ENCODE results near the gene YY1. TPM values are rescaled to one million over a fixed set of nuclear protein-coding genes. Genes with fewer than 3 reads are reported as not detected.
A peak's percentile ranks its signal among the peaks of the same experiment; 100 is the strongest.

The YY1 gene
- total RNA-seq, 1 experiment from 2014 or later = 73.3 TPM

- Mint-ChIP-seq H3K9me3 (ENCODE audit: unreplicated experiment) (no peaks in the 10 kb centered on the region), H3K4me3 (ENCODE audit: unreplicated experiment) (no peak overlapping the region), H3K36me3 (ENCODE audit: insufficient read depth, unreplicated experiment) (peaks cover 12% of the 10 kb centered on the region), H3K27ac (ENCODE audit: low read depth, unreplicated experiment) (no peak overlapping the region), H3K4me1 (ENCODE audit: insufficient read depth, unreplicated experiment) (peaks cover 26% of the 10 kb centered on the region), H3K27me3 (ENCODE audit: insufficient read depth, unreplicated experiment) (no peaks in the 10 kb centered on the region)
- DNase-seq (ENCODE audit: unreplicated experiment) = no peak
- BruUV-seq (replicated peaks) = no TSS peak
- ChIA-PET POLR2A (interaction anchor here (1.0 kb wide), 1 partner anchor 20 kb away, joined by 3 read pairs; no protein-coding TSS in a partner anchor), CTCF (interaction anchor here (1.2 kb wide), 2 partner anchors 27 to 37 kb away, joined by 3 to 4 read pairs; no protein-coding TSS in a partner anchor)
- intact Hi-C loops (cut with micrococcal nuclease) = no loop called here
- no peak for TF ChIP-seq CTCF (IDR thresholded peaks at IDR 0.05; ENCODE audit: unreplicated experiment)
Observed at GRCh38 chr14:100256339-100256895, 17.5 kb downstream of the YY1 start.

- H3K4me1 Mint-ChIP-seq (ENCODE audit: insufficient read depth, unreplicated experiment) = peaks cover 32% of the 10 kb centered on the region
- H3K27me3 Mint-ChIP-seq (ENCODE audit: insufficient read depth, unreplicated experiment) = no peaks in the 10 kb centered on the region
- ChIA-PET CTCF (interaction anchor here (0.6 to 1.6 kb wide), 3 partner anchors 14 to 1467 kb away, joined by 3 to 14 read pairs (median 3); no protein-coding TSS in a partner anchor), POLR2A (interaction anchor here (1.2 kb wide), 1 partner anchor 16 kb away, joined by 3 read pairs; no protein-coding TSS in a partner anchor)
- H3K27ac Mint-ChIP-seq (ENCODE audit: low read depth, unreplicated experiment) = peak overlapping the region; percentile 33
- no peak overlapping the region for H3K4me3 Mint-ChIP-seq (ENCODE audit: unreplicated experiment)
- TF ChIP-seq CTCF (IDR thresholded peaks at IDR 0.05; ENCODE audit: unreplicated experiment) = no peak
- BruUV-seq (replicated peaks) = no TSS peak
- no peaks in the 10 kb centered on the region for H3K9me3 Mint-ChIP-seq (ENCODE audit: unreplicated experiment)
- DNase-seq (ENCODE audit: unreplicated experiment) = no peak
- peaks cover 26% of the 10 kb centered on the region for H3K36me3 Mint-ChIP-seq (ENCODE audit: insufficient read depth, unreplicated experiment)
- intact Hi-C loops (cut with micrococcal nuclease) = no loop called here
Observed at GRCh38 chr14:100261621-100262020, 22.7 kb downstream of the YY1 start.

- no peaks in the 10 kb centered on the region for H3K9me3 Mint-ChIP-seq (ENCODE audit: unreplicated experiment)
- ChIA-PET POLR2A (no interaction called here), CTCF (interaction anchor here (0.6 to 1.6 kb wide), 4 partner anchors 14 to 188 kb away, joined by 3 to 14 read pairs (median 3); no protein-coding TSS in a partner anchor)
- H3K27ac Mint-ChIP-seq (ENCODE audit: low read depth, unreplicated experiment) = no peak overlapping the region
- no peak for TF ChIP-seq CTCF (IDR thresholded peaks at IDR 0.05; ENCODE audit: unreplicated experiment)
- DNase-seq (ENCODE audit: unreplicated experiment) = no peak
- BruUV-seq (replicated peaks) = no TSS peak
- H3K27me3 Mint-ChIP-seq (ENCODE audit: insufficient read depth, unreplicated experiment) = no peaks in the 10 kb centered on the region
- peaks cover 28% of the 10 kb centered on the region for H3K36me3 Mint-ChIP-seq (ENCODE audit: insufficient read depth, unreplicated experiment)
- intact Hi-C loops (cut with micrococcal nuclease) = no loop called here
- no peak overlapping the region for H3K4me3 Mint-ChIP-seq (ENCODE audit: unreplicated experiment)
- peaks cover 31% of the 10 kb centered on the region for H3K4me1 Mint-ChIP-seq (ENCODE audit: insufficient read depth, unreplicated experiment)
Observed at GRCh38 chr14:100262545-100262944, 23.6 kb downstream of the YY1 start.

GRCh38 chr14:100263141-100263540 is 24.2 kb downstream of the YY1 start:
- Mint-ChIP-seq H3K4me3 (ENCODE audit: unreplicated experiment) (no peak overlapping the region), H3K9me3 (ENCODE audit: unreplicated experiment) (no peaks in the 10 kb centered on the region), H3K27ac (ENCODE audit: low read depth, unreplicated experiment) (no peak overlapping the region), H3K27me3 (ENCODE audit: insufficient read depth, unreplicated experiment) (no peaks in the 10 kb centered on the region), H3K36me3 (ENCODE audit: insufficient read depth, unreplicated experiment) (peaks cover 28% of the 10 kb centered on the region), H3K4me1 (ENCODE audit: insufficient read depth, unreplicated experiment) (peaks cover 26% of the 10 kb centered on the region)
- no peak for TF ChIP-seq CTCF (IDR thresholded peaks at IDR 0.05; ENCODE audit: unreplicated experiment)
- CTCF ChIA-PET = interaction anchor here (0.6 to 0.8 kb wide), 3 partner anchors 58 to 182 kb away, joined by 3 to 4 read pairs (median 3); no protein-coding TSS in a partner anchor
- no TSS peak for BruUV-seq (replicated peaks)
- no peak for DNase-seq (ENCODE audit: unreplicated experiment)
- POLR2A ChIA-PET = no interaction called here
- intact Hi-C loops (cut with micrococcal nuclease) = no loop called here

All from MCF 10A (cell line).